Hepatocyte (in vitro differentiated cells): ENCODE results near the gene PSMD7. TPM values are rescaled to one million over a fixed set of nuclear protein-coding genes. Genes with fewer than 3 reads are reported as not detected.

Experiments used
- DNase-seq: peaks from one replicate; pipeline ENCODE4 v3.0.0-alpha.2; 2016; ENCODE audit warnings: low spot score
- H2AFZ ChIP-seq: fragments of 200-600 bp; sonication (generic); 2 replicates; pipeline ENCODE4 v1.6.0; 2016; ENCODE audit warnings: antibody characterized with exemption, mild to moderate bottlenecking
- H3K27ac ChIP-seq: fragments of 200-600 bp; sonication (generic); 2 replicates; pipeline ENCODE4 v1.5.1; 2016; ENCODE audit warnings: mild to moderate bottlenecking
- H3K27me3 ChIP-seq: fragments of 200-600 bp; sonication (generic); 2 replicates; pipeline ENCODE4 v1.6.1; 2016
- H3K36me3 ChIP-seq: fragments of 200-600 bp; sonication (generic); replicated peaks from 2 replicates; pipeline ENCODE4 v1.5.1; 2016; ENCODE audit warnings: low read depth; ENCODE audit not compliant: insufficient read depth
- H3K4me1 ChIP-seq: fragments of 200-600 bp; sonication (generic); 2 replicates; pipeline ENCODE4 v1.5.1; 2016; ENCODE audit warnings: mild to moderate bottlenecking, moderate library complexity; ENCODE audit not compliant: insufficient read depth
- H3K4me2 ChIP-seq: fragments of 200-600 bp; sonication (generic); 2 replicates; pipeline ENCODE4 v1.6.0; 2016
- H3K4me3 ChIP-seq: fragments of 200-600 bp; sonication (generic); 2 replicates; pipeline ENCODE4 v1.5.1; 2016; ENCODE audit warnings: mild to moderate bottlenecking
- H3K79me2 ChIP-seq: fragments of 200-600 bp; sonication (generic); 2 replicates; pipeline ENCODE4 v1.6.0; 2017; ENCODE audit warnings: mild to moderate bottlenecking
- H3K9me2 ChIP-seq: fragments of 200-600 bp; sonication (generic); replicated peaks from 2 replicates; pipeline ENCODE4 v1.6.0; 2017; ENCODE audit warnings: mild to moderate bottlenecking; ENCODE audit not compliant: insufficient read depth
- H3K9me3 ChIP-seq: fragments of 200-600 bp; sonication (generic); 2 replicates; pipeline ENCODE4 v1.5.1; 2016; ENCODE audit warnings: low read depth, mild to moderate bottlenecking
- H4K20me1 ChIP-seq: fragments of 200-600 bp; sonication (generic); 2 replicates; pipeline ENCODE4 v1.6.0; 2016; ENCODE audit warnings: mild to moderate bottlenecking; ENCODE audit not compliant: insufficient read depth, poor library complexity, severe bottlenecking
- EZH2 ChIP-seq: fragments of 200-600 bp; sonication (generic); IDR thresholded peaks from 2 replicates; pipeline ENCODE4 v1.6.1; 2016; ENCODE audit warnings: antibody characterized with exemption, mild to moderate bottlenecking, borderline replicate concordance
- EZH2phosphoT487 ChIP-seq: fragments of 200-600 bp; sonication (generic); IDR thresholded peaks from one replicate; pipeline ENCODE4 v1.6.1; 2018; ENCODE audit warnings: antibody characterized with exemption, mild to moderate bottlenecking, low read depth, moderate library complexity; ENCODE audit not compliant: unreplicated experiment, severe bottlenecking
- WGBS: methylation state at CpG from one replicate; pipeline ENCODE4 v1.1.6; 2016; ENCODE audit warnings: low lambda C conversion rate; ENCODE audit errors: missing lambda C conversion rate; 5-methylcytosine and 5-hydroxymethylcytosine counted together
- polyA plus RNA-seq: library from polyadenylated mRNA; unstranded; fragments of >200 nt; fragmentation: Nextera tagmentation; extraction: Ambion mirVana; gene quantifications from 2 replicates; pipeline ENCODE4 v1.2.1, GENCODE V29; 2016
- total RNA-seq: library from RNA; depleted of rRNA; stranded (reverse); fragments of >200 nt; gene quantifications from 2 replicates; pipeline ENCODE4 v1.2.3, GENCODE V29; 2014
- TF ChIP-seq, protein P1 (sequence below): fragments of 200-600 bp; sonication (generic); IDR thresholded peaks from 2 replicates; pipeline ENCODE4 v1.5.1; 2016; ENCODE audit warnings: antibody characterized with exemption, mild to moderate bottlenecking; ENCODE audit not compliant: poor library complexity

The PSMD7 gene
- total and polyA plus RNA-seq, 2 experiments from 2014 or later, result 98.2 to 134 TPM

- H3K9me2 ChIP-seq, result no peaks in the 10 kb centered on the region
Measured at GRCh38 chr16:74304164-74304834, 7.7 kb downstream of the PSMD7 start.

GRCh38 chr16:74304835-74305176, 8.2 kb downstream of the PSMD7 start:
- WGBS, result 96% methylated on average over 2 of the region's 2 CpGs
- Histone ChIP-seq H3K36me3 (peaks cover 5% of the 10 kb centered on the region), H3K27me3 (no peaks in the 10 kb centered on the region), H2AFZ (no peak overlapping the region), H3K27ac (no peak overlapping the region), H3K4me1 (no peaks in the 10 kb centered on the region), H3K79me2 (peaks cover 10% of the 10 kb centered on the region), H3K4me2 (no peak overlapping the region), H3K9me3 (no peaks in the 10 kb centered on the region), H3K4me3 (no peak overlapping the region), H3K9me2 (no peaks in the 10 kb centered on the region), H4K20me1 (no peaks in the 10 kb centered on the region)
- TF ChIP-seq EZH2, result no peak
- no peak for DNase-seq

More at GRCh38 chr16:74304164-74304834, 7.7 kb downstream of the PSMD7 start:
- H3K27me3 ChIP-seq, result no peaks in the 10 kb centered on the region
- no peaks in the 10 kb centered on the region for H3K9me3 ChIP-seq
- no peak overlapping the region for H3K4me2 ChIP-seq
- peaks cover 5% of the 10 kb centered on the region for H3K36me3 ChIP-seq
- peaks cover 4% of the 10 kb centered on the region for H4K20me1 ChIP-seq
- no peaks in the 10 kb centered on the region for H3K4me1 ChIP-seq
- H3K27ac ChIP-seq, result no peak overlapping the region
- WGBS, result 72% methylated on average over 10 of the region's 10 CpGs
- H2AFZ ChIP-seq, result no peak overlapping the region
- TF ChIP-seq EZH2phosphoT487, result no peak
- TF ChIP-seq, protein P1, sequence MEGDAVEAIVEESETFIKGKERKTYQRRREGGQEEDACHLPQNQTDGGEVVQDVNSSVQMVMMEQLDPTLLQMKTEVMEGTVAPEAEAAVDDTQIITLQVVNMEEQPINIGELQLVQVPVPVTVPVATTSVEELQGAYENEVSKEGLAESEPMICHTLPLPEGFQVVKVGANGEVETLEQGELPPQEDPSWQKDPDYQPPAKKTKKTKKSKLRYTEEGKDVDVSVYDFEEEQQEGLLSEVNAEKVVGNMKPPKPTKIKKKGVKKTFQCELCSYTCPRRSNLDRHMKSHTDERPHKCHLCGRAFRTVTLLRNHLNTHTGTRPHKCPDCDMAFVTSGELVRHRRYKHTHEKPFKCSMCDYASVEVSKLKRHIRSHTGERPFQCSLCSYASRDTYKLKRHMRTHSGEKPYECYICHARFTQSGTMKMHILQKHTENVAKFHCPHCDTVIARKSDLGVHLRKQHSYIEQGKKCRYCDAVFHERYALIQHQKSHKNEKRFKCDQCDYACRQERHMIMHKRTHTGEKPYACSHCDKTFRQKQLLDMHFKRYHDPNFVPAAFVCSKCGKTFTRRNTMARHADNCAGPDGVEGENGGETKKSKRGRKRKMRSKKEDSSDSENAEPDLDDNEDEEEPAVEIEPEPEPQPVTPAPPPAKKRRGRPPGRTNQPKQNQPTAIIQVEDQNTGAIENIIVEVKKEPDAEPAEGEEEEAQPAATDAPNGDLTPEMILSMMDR, result peak; percentile 43
- no peak for DNase-seq
- H3K79me2 ChIP-seq, result peaks cover 16% of the 10 kb centered on the region
- H3K4me3 ChIP-seq, result no peak overlapping the region

GRCh38 chr16:74305281-74305680, 8.7 kb downstream of the PSMD7 start:
- no peaks in the 10 kb centered on the region for H3K4me1 ChIP-seq
- WGBS, result 94% methylated on average over 11 of the region's 11 CpGs
- peaks cover 6% of the 10 kb centered on the region for H3K79me2 ChIP-seq
- H4K20me1 ChIP-seq, result no peaks in the 10 kb centered on the region
- H3K4me3 ChIP-seq, result no peak overlapping the region
- H3K36me3 ChIP-seq, result peaks cover 5% of the 10 kb centered on the region
- no peak overlapping the region for H3K27ac ChIP-seq
- no peaks in the 10 kb centered on the region for H3K27me3 ChIP-seq
- no peak for DNase-seq
- no peak overlapping the region for H3K4me2 ChIP-seq
- H2AFZ ChIP-seq, result no peak overlapping the region
- no peaks in the 10 kb centered on the region for H3K9me2 ChIP-seq
- TF ChIP-seq, protein P1, result no peak
- no peak for TF ChIP-seq EZH2phosphoT487
- TF ChIP-seq EZH2, result no peak
- H3K9me3 ChIP-seq, result no peaks in the 10 kb centered on the region

DNA sequence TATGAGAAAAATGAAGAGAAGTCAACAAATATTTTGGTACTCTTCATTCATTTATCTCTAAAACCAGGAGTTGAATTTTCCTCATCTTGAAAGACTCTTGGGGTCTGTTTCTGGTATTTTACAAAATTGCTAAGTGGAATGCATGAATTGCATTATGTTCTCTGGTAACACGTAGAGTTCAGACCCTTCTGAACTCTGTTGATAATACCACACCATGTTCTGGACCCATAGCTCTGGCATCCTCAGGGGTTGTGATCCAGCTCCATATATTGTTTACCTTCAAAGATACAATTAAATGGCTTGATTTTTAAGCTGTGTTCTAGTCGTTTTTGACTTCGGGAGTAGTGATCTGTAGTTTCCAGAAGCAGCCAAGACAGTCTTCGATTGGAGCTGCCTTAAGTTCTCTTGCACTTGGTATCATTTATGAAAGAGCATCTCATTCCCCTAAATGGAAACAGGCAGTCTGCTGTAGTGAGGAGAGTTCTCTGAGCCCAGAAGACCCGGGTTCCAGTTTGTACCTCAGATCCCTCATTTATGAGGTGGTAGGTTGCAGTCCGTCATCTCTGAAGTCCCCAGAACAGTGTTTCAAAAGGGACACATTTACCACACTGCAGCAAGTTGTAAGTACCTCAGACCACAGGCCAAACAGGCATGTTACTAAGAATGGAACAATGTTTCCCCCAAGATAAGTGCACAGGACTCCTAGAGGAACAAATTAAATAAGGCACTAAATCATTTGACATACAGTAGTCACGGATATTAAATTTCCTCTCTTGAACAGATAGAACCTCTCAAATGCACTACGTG, 9.6 kb downstream of the PSMD7 start:
- Histone ChIP-seq H3K79me2 (no peaks in the 10 kb centered on the region), H3K27me3 (no peaks in the 10 kb centered on the region), H2AFZ (no peak overlapping the region), H3K4me1 (no peaks in the 10 kb centered on the region), H3K4me2 (no peak overlapping the region), H3K36me3 (peaks cover 5% of the 10 kb centered on the region), H3K4me3 (no peak overlapping the region), H3K27ac (no peak overlapping the region), H4K20me1 (no peaks in the 10 kb centered on the region), H3K9me3 (no peaks in the 10 kb centered on the region), H3K9me2 (no peaks in the 10 kb centered on the region)
- TF ChIP-seq, protein P1, result no peak
- TF ChIP-seq EZH2phosphoT487 (no peak), EZH2 (no peak)
- DNase-seq, result no peak
- WGBS, result 84% methylated on average over 8 of the region's 8 CpGs
